Prostate gland (tissue), 2 donors: ENCODE data around the gene STK26. TPM values are rescaled to one million over a fixed set of nuclear protein-coding genes. Genes with fewer than 3 reads are reported as not detected.

ENCODE experiments used
- DNase-seq: peaks from one replicate; pipeline ENCODE4 v3.0.0-alpha.2; 2019; ENCODE audit warnings: low spot score
- H3K27ac ChIP-seq, 2 donors: fragments of 200-600 bp; sonication (generic); 2 replicates each; pipeline ENCODE4 v1.5.1; 2017 to 2019
- H3K27me3 ChIP-seq: fragments of 200-600 bp; sonication (generic); replicated peaks from 2 replicates; pipeline ENCODE4 v1.5.1; 2019; ENCODE audit not compliant: insufficient read depth
- H3K36me3 ChIP-seq, 2 donors: fragments of 200-600 bp; sonication (generic); 1 replicate in 1 of 2; 2 replicates in 1 of 2; pipeline versions ENCODE4 v1.5.1 to v1.8.1; 2017 to 2019
- H3K4me1 ChIP-seq: fragments of 200-600 bp; sonication (generic); replicated peaks from 2 replicates; pipeline ENCODE4 v1.5.1; 2019
- H3K4me3 ChIP-seq, 2 donors: fragments of 200-600 bp; sonication (generic); 2 replicates each; pipeline ENCODE4 v1.5.1; 2017 to 2019
- H3K9me3 ChIP-seq: fragments of 200-600 bp; sonication (generic); 2 replicates; pipeline ENCODE4 v1.5.1; 2017
- POLR2A ChIP-seq: fragments of 450-650 bp; IDR thresholded peaks from one replicate; pipeline ENCODE4 v1.6.1; 2016; ENCODE audit warnings: antibody characterized with exemption, mild to moderate bottlenecking
- POLR2AphosphoS5 ChIP-seq: sonication (generic); formaldehyde crosslinking; IDR thresholded peaks from one replicate; pipeline ENCODE4 v1.6.1; 2017; ENCODE audit warnings: antibody characterized with exemption
- WGBS: methylation state at CpG from one replicate; pipeline ENCODE4 v1.1.5; 2018; 5-methylcytosine and 5-hydroxymethylcytosine counted together
- intact Hi-C: fragments of 100-400 bp; cut with DNase I; formaldehyde crosslinking; loops from one replicate; pipeline ENCODE4 v1.14.2; 2022
- total RNA-seq, 2 donors: library from RNA; depleted of rRNA; stranded (reverse); fragments of >200 nt; gene quantifications; one replicate each; pipeline ENCODE4 v1.1.0, GENCODE V29; 2016
- TF ChIP-seq, protein P1 (sequence below), 4 experiments: fragments of 200-600 bp in 2 of 4; fragments of 450-650 bp in 2 of 4; sonication (generic) in 2 of 4; IDR thresholded peaks; 1 replicate in 3 of 4; 2 replicates in 1 of 4; pipeline ENCODE4 v1.5.1; 2016 to 2019; ENCODE audit warnings: antibody characterized with exemption in 4 of 4, mild to moderate bottlenecking in 2 of 4, moderate library complexity in 2 of 4

STK26 gene
- total RNA-seq, 2 donors from 2014 or later, result 11.0 to 12.9 TPM

DNA sequence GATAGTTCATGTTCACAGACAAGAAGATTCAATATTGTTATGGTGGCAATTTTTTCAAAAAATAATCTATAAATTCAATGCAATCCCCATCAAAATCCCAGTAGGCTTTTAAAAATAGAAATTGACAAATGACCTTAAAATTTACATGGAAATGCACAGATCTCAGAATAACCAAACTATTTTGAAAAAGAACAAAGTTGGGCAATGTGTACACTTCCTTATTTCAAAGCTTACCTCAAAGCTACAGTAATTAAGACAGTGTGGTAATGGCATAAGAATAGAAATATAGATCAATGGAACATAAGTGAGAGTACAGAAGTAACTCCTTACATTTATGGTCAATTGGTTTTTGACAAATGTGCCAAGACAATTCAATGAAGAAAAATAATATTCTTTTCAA lies 65.8 kb downstream of the STK26 start:
- Histone ChIP-seq H3K27ac (no peak overlapping the region), H3K4me1 (no peaks in the 10 kb centered on the region), H3K36me3 (no peaks in the 10 kb centered on the region), H3K4me3 (no peak overlapping the region), H3K27me3 (no peaks in the 10 kb centered on the region), H3K9me3 (no peaks in the 10 kb centered on the region)
- TF ChIP-seq POLR2A (no peak), POLR2AphosphoS5 (no peak)
- TF ChIP-seq, protein P1, sequence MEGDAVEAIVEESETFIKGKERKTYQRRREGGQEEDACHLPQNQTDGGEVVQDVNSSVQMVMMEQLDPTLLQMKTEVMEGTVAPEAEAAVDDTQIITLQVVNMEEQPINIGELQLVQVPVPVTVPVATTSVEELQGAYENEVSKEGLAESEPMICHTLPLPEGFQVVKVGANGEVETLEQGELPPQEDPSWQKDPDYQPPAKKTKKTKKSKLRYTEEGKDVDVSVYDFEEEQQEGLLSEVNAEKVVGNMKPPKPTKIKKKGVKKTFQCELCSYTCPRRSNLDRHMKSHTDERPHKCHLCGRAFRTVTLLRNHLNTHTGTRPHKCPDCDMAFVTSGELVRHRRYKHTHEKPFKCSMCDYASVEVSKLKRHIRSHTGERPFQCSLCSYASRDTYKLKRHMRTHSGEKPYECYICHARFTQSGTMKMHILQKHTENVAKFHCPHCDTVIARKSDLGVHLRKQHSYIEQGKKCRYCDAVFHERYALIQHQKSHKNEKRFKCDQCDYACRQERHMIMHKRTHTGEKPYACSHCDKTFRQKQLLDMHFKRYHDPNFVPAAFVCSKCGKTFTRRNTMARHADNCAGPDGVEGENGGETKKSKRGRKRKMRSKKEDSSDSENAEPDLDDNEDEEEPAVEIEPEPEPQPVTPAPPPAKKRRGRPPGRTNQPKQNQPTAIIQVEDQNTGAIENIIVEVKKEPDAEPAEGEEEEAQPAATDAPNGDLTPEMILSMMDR (IDR thresholded peaks at IDR 0.05), result no peak
- no peak for DNase-seq
- intact Hi-C loops, result no loop called here

DNA sequence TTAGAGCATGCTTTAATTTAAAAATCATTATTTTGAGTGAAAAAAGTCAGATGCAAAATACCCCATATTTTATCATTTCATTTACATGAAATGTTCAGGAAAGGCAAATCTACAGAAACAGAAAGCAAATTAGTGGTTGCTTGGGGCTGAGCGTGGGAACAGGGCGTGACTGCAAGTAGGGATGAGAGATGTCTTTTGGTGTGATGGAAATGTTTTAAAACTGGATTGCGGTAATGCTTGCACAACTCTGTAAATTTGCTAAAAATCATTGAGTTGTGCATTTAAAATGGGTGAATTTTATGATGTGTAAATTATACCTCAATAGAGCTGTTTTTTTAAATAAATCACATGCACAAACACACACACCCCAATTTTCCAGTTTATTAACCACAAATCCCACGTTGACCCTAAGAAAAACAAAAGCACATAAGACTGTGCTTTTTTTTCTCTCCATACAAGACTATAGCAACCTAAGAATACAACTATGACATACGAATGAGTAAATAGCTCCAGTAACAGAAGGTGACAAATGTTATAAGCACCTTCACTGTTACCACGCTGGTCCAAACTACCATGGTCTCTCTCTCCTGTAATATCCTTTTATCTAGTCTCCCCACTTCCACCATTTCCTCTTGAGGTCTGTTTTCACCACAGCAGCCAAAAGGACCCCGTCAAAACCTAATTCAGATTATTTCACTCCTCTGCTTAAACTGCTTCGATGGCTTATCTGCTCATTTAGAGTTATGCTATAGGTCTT lies 67.5 kb downstream of the STK26 start:
- Histone ChIP-seq H3K27ac (no peak overlapping the region), H3K9me3 (no peaks in the 10 kb centered on the region), H3K27me3 (no peaks in the 10 kb centered on the region), H3K36me3 (no peaks in the 10 kb centered on the region), H3K4me3 (no peak overlapping the region), H3K4me1 (no peaks in the 10 kb centered on the region)
- intact Hi-C loops, result no loop called here
- DNase-seq, result no peak
- 74% methylated on average over 8 of the region's 8 CpGs for WGBS
- TF ChIP-seq POLR2AphosphoS5 (no peak), POLR2A (no peak)
- TF ChIP-seq, protein P1 (IDR thresholded peaks at IDR 0.05), result no peak

DNA sequence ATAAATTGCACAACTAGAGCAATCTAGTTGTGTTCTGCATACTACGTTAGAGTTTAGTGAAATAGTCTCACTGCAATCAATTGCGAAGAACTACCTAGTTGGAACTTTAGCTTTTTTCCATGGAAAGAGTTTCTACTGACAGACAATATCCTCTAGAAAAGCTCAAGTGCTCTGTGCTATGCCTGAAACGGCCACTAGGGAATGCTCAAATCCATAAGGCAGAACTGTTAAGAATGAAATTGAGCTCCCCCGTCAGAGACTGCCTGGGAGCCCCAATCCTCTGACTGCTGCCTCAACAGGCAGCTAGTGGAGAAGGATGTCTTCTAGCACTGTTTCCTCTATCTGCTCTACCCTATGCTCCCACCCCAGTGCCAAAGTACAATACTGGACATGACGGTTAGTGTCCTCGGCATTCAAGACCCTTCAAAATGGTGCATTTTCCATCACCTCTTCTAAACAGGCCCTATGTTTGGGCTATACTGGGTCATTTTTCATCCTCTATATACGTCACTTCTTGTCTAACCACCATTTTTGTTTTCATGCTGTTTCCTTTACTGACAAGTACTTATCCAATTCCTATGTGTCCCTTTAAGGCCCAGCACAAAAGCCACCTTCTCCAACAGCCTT lies 69.5 kb downstream of the STK26 start:
- no peaks in the 10 kb centered on the region for H3K4me1 ChIP-seq
- no peaks in the 10 kb centered on the region for H3K9me3 ChIP-seq
- peak; percentile 32 for DNase-seq
- no peak for TF ChIP-seq POLR2A
- TF ChIP-seq, protein P1 (IDR thresholded peaks at IDR 0.05), result peak; percentile 41 to 59 (median 54)
- no peak for TF ChIP-seq POLR2AphosphoS5
- WGBS, result 55% methylated on average over 7 of the region's 7 CpGs
- no peak overlapping the region for H3K27ac ChIP-seq
- H3K4me3 ChIP-seq, result no peak overlapping the region
- no peaks in the 10 kb centered on the region for H3K27me3 ChIP-seq
- H3K36me3 ChIP-seq, result no peaks in the 10 kb centered on the region
- intact Hi-C loops, result loop anchor here (2.0 kb wide), 1 partner anchor 126 kb away; the partner anchor contains the start of gene RAP2C

DNA sequence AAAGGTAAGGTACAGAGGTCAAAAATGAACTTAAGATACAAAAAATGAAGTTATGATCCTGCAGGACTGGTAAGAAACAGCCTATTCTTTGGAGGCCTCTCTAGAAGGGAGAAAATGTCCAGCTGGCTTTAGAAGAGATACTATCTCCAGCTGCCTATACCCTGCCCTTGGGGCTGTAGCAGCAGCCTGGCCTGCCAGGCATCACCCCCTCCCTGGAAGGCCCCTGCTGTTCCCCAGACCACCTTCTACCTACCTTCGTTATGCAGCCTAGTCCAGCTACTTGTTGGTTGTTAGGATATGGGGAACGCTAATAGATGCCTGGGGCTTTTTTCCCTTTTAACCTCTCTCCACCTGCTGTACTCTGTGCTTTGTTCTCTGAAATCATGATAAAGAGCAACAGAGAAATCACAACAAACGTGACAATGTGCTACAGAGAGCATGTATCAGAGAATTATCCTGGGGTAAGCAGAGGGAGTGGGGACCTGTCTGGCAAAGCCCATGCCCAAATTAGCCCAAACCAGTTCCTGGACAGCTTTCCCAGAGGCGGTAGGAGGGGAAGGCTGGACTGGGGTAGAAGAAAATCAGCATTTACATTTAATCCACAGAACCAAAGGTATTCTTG lies 70.2 kb downstream of the STK26 start:
- no peak for DNase-seq
- no peak overlapping the region for H3K27ac ChIP-seq
- intact Hi-C loops, result loop anchor here (2.0 kb wide), 1 partner anchor 125 kb away; the partner anchor contains the start of gene RAP2C
- 54% methylated on average over 4 of the region's 4 CpGs for WGBS
- no peaks in the 10 kb centered on the region for H3K27me3 ChIP-seq
- no peak overlapping the region for H3K4me3 ChIP-seq
- H3K9me3 ChIP-seq, result no peaks in the 10 kb centered on the region
- TF ChIP-seq POLR2A, result no peak
- TF ChIP-seq, protein P1 (IDR thresholded peaks at IDR 0.05), result no peak
- no peaks in the 10 kb centered on the region for H3K4me1 ChIP-seq
- no peaks in the 10 kb centered on the region for H3K36me3 ChIP-seq
